Fibroblast of villous mesenchyme (primary cell): ENCODE results near the gene REEP1. TPM values are rescaled to one million over a fixed set of nuclear protein-coding genes. Genes with fewer than 3 reads are reported as not detected.

Source experiments
- DNase-seq: peaks from one replicate; pipeline ENCODE4 v3.0.0-alpha.2; 2010; ENCODE audit warnings: low read depth
- H3K4me3 ChIP-seq: 2 replicates; pipeline ENCODE4 v1.5.1; 2011; ENCODE audit warnings: low read depth, mild to moderate bottlenecking, low read length
- CTCF ChIP-seq: IDR thresholded peaks from 2 replicates; pipeline ENCODE4 v1.5.1; 2012; ENCODE audit warnings: low read depth, mild to moderate bottlenecking, low read length; ENCODE audit not compliant: insufficient read depth
- total RNA-seq: library from RNA; depleted of rRNA; stranded (reverse); fragments of >200 nt; gene quantifications from 2 replicates; pipeline ENCODE4 v1.2.3, GENCODE V29; 2012

The REEP1 gene
- total RNA-seq, 1 donor: under 0.01 TPM

- H3K4me3 ChIP-seq: no peak overlapping the region
- no peak for TF ChIP-seq CTCF
- no peak for DNase-seq
Measured at GRCh38 chr2:86296947-86297346, 40.5 kb downstream of the REEP1 start.

GRCh38 chr2:86295066-86295465 lies 42.4 kb downstream of the REEP1 start:
- no peak for TF ChIP-seq CTCF

GRCh38 chr2:86293612-86294011 lies 43.8 kb downstream of the REEP1 start:
- no peak for TF ChIP-seq CTCF
- DNase-seq: no peak
- H3K4me3 ChIP-seq: no peak overlapping the region

More at GRCh38 chr2:86295066-86295465, 42.4 kb downstream of the REEP1 start:
- DNase-seq: no peak
- H3K4me3 ChIP-seq: no peak overlapping the region

- DNase-seq: no peak
- H3K4me3 ChIP-seq: no peak overlapping the region
- TF ChIP-seq CTCF: no peak
Measured at GRCh38 chr2:86292571-86293515, 44.6 kb downstream of the REEP1 start.

- no peak for DNase-seq
- no peak for TF ChIP-seq CTCF
- no peak overlapping the region for H3K4me3 ChIP-seq
Measured at GRCh38 chr2:86291328-86291662, 46.1 kb downstream of the REEP1 start.

GRCh38 chr2:86290596-86291327 lies 46.7 kb downstream of the REEP1 start:
- no peak for TF ChIP-seq CTCF
- DNase-seq: no peak
- no peak overlapping the region for H3K4me3 ChIP-seq
